Keratinocyte (primary cell): ENCODE results near the gene LILRA1. TPM values are rescaled to one million over a fixed set of nuclear protein-coding genes. Genes with fewer than 3 reads are reported as not detected.

Experiments used
- DNase-seq: peaks from one replicate; pipeline ENCODE4 v3.0.0-alpha.2; 2011; ENCODE audit warnings: low read depth, missing footprints, low spot score
- FAIRE-seq: peaks from 2 replicates; lab custom pipeline; 2011; peaks lifted over from hg19 to GRCh38; lab: Jason Lieb, UNC
- H2AFZ ChIP-seq: 2 replicates; pipeline ENCODE4 v1.6.0; 2012; ENCODE audit warnings: low read length, control low read depth, inconsistent platforms; ENCODE audit not compliant: control insufficient read depth
- H3K27ac ChIP-seq: 2 replicates; pipeline ENCODE4 v1.5.1; 2011; ENCODE audit warnings: low read length; ENCODE audit not compliant: control insufficient read depth, insufficient read depth
- H3K27me3 ChIP-seq: 3 replicates; pipeline ENCODE4 v1.6.0; 2011; ENCODE audit warnings: low read length; ENCODE audit not compliant: control insufficient read depth, insufficient read depth; ENCODE audit errors: extremely low read depth
- H3K36me3 ChIP-seq, 2 experiments: 2 replicates in 1 of 2; 3 replicates in 1 of 2; pipeline ENCODE4 v1.5.1; 2011; ENCODE audit warnings: low read length in 2 of 2, mild to moderate bottlenecking in 1 of 2; ENCODE audit not compliant: control insufficient read depth in 2 of 2, insufficient read depth in 2 of 2; ENCODE audit errors: extremely low read depth in 1 of 2
- H3K4me1 ChIP-seq: 3 replicates; pipeline ENCODE4 v1.5.1; 2011; ENCODE audit warnings: low read length; ENCODE audit not compliant: control insufficient read depth, insufficient read depth; ENCODE audit errors: extremely low read depth
- H3K4me2 ChIP-seq: 3 replicates; pipeline ENCODE4 v1.6.0; 2011; ENCODE audit warnings: low read depth, low read length; ENCODE audit not compliant: control insufficient read depth, insufficient read depth; ENCODE audit errors: extremely low read depth
- H3K4me3 ChIP-seq, 3 experiments: fragments of 200-600 bp in 1 of 3; sonication (generic) in 1 of 3; 2 replicates in 2 of 3; 3 replicates in 1 of 3; pipeline ENCODE4 v1.5.1; 2011 to 2016; ENCODE audit warnings: low read length in 3 of 3, mild to moderate bottlenecking in 3 of 3, control low read depth in 2 of 3, inconsistent platforms in 1 of 3, low read depth in 1 of 3, mixed read lengths in 1 of 3, mixed run types in 1 of 3, moderate library complexity in 1 of 3; ENCODE audit not compliant: control insufficient read depth in 2 of 3, insufficient read depth in 2 of 3; ENCODE audit errors: extremely low read depth in 1 of 3
- H3K79me2 ChIP-seq: 2 replicates; pipeline ENCODE4 v1.6.0; 2012; ENCODE audit warnings: low read length; ENCODE audit not compliant: control insufficient read depth, insufficient read depth
- H3K9ac ChIP-seq: 3 replicates; pipeline ENCODE4 v1.6.0; 2011; ENCODE audit warnings: low read length; ENCODE audit not compliant: control insufficient read depth, insufficient read depth; ENCODE audit errors: extremely low read depth
- H3K9me1 ChIP-seq: 3 replicates; pipeline ENCODE4 v1.6.0; 2011; ENCODE audit warnings: low read length; ENCODE audit not compliant: control insufficient read depth, insufficient read depth; ENCODE audit errors: extremely low read depth
- H3K9me3 ChIP-seq: 2 replicates; pipeline ENCODE4 v1.5.1; 2012; ENCODE audit warnings: low read depth, low read length; ENCODE audit not compliant: control insufficient read depth
- H4K20me1 ChIP-seq: 3 replicates; pipeline ENCODE4 v1.6.0; 2011; ENCODE audit warnings: low read length; ENCODE audit not compliant: control insufficient read depth, insufficient read depth; ENCODE audit errors: extremely low read depth
- CTCF ChIP-seq, 3 experiments: IDR thresholded peaks in 1 of 3; conservative IDR thresholded peaks in 1 of 3; optimal IDR thresholded peaks in 1 of 3; 2 replicates in 2 of 3; 3 replicates in 1 of 3; pipeline versions ENCODE3 to v1.5.1; 2011; ENCODE audit warnings: low read length in 3 of 3, mild to moderate bottlenecking in 3 of 3, moderate library complexity in 2 of 3, control low read depth in 1 of 3, inconsistent platforms in 1 of 3; ENCODE audit not compliant: insufficient read depth in 2 of 3; ENCODE audit errors: extremely low read depth in 1 of 3
- EZH2 ChIP-seq: IDR thresholded peaks from one replicate; pipeline ENCODE4 v1.6.1; 2012; ENCODE audit warnings: inconsistent platforms, mild to moderate bottlenecking, low read length, moderate library complexity
- dilution Hi-C: fragments of 300-500 bp; cut with MboI; formaldehyde crosslinking; loops from one replicate; pipeline ENCODE4 v1.7.0; 2020; ENCODE audit warnings: low sequenced_read_pairs; ENCODE audit not compliant: extremely low pct_ligation_motif_present
- polyA plus RNA-seq, 5 experiments: library from polyadenylated mRNA; depleted of rRNA in 3 of 5; stranded (reverse) in 3 of 5; stranded (forward) in 1 of 5; unstranded in 1 of 5; fragments of >200 nt; gene quantifications; 1 replicate in 1 of 5; 2 replicates in 3 of 5; 3 replicates in 1 of 5; pipeline versions ENCODE4 v1.2.1 to v1.2.3, GENCODE V29; 2011 to 2012; ENCODE audit warnings: missing spikeins in 2 of 5, low read depth in 1 of 5, low replicate concordance in 1 of 5

LILRA1 gene
- polyA plus RNA-seq, 1 donor (not counting 4 experiments of a cell fraction or from before 2014, with no cell fraction given): not detected

GRCh38 chr19:54616057-54616456 is 22.6 kb downstream of the LILRA1 start:
- FAIRE-seq: no peak
- no peaks in the 10 kb centered on the region for H3K4me1 ChIP-seq

GRCh38 chr19:54616821-54617560 is 23.6 kb downstream of the LILRA1 start:
- no peaks in the 10 kb centered on the region for H3K4me1 ChIP-seq
- DNase-seq (no peak), FAIRE-seq (no peak)
- no peak overlapping the region for H3K9ac ChIP-seq
- H3K4me2 ChIP-seq: no peak overlapping the region
- dilution Hi-C loops: no loop called here
- H3K27ac ChIP-seq: no peak overlapping the region
- TF ChIP-seq EZH2 (no peak), CTCF (optimal IDR thresholded peaks at IDR 0.05 in 1 of 3, IDR thresholded peaks at IDR 0.05 in 1 of 3, conservative IDR thresholded peaks at IDR 0.05 in 1 of 3; ENCODE audit: extremely low read depth in 1 of 3, insufficient read depth in 2 of 3, low read length in 3 of 3) (no peak)
- no peaks in the 10 kb centered on the region for H3K36me3 ChIP-seq
- no peaks in the 10 kb centered on the region for H3K9me1 ChIP-seq
- H3K27me3 ChIP-seq: no peaks in the 10 kb centered on the region
- no peaks in the 10 kb centered on the region for H3K9me3 ChIP-seq
- H3K4me3 ChIP-seq: no peak overlapping the region
- no peak overlapping the region for H2AFZ ChIP-seq
- H4K20me1 ChIP-seq: no peaks in the 10 kb centered on the region
- no peaks in the 10 kb centered on the region for H3K79me2 ChIP-seq

More at GRCh38 chr19:54616057-54616456, 22.6 kb downstream of the LILRA1 start:
- no peak for TF ChIP-seq CTCF (optimal IDR thresholded peaks at IDR 0.05 in 1 of 3, IDR thresholded peaks at IDR 0.05 in 1 of 3, conservative IDR thresholded peaks at IDR 0.05 in 1 of 3; ENCODE audit: extremely low read depth in 1 of 3, insufficient read depth in 2 of 3, low read length in 3 of 3)
- no peak for TF ChIP-seq EZH2
- Histone ChIP-seq H4K20me1 (no peaks in the 10 kb centered on the region), H3K79me2 (no peaks in the 10 kb centered on the region), H3K9me1 (no peaks in the 10 kb centered on the region), H3K36me3 (no peaks in the 10 kb centered on the region), H3K4me2 (no peak overlapping the region), H3K4me3 (no peak overlapping the region), H3K9ac (no peak overlapping the region), H2AFZ (no peak overlapping the region), H3K9me3 (no peaks in the 10 kb centered on the region), H3K27ac (no peak overlapping the region), H3K27me3 (no peaks in the 10 kb centered on the region)
- dilution Hi-C loops: no loop called here
- no peak for DNase-seq
